ENCODE data around the gene SNX13. TPM values are rescaled to one million over a fixed set of nuclear protein-coding genes. Genes with fewer than 3 reads are reported as not detected.

Gene SNX13
- total RNA-seq, 2 experiments from 2014 or later: 20.7 to 24.1 TPM

DNA sequence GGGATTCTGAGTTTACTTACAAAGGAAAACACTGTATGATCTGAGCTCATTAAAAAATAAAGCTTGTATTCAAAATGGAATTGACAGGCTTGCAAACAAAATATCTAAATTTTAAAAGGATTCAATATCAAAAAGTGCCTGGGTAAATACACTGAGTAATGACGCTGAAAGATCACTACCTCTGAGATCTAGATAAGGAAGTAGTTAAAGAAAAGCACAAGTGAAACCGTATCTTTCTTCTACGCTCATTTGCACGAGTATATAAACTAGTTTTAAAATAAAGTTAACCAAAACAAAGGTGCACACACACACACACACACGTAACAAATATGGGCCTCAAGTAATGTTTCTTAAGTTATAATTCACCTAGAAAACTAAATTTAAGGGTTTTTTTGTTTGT, 93.4 kb downstream of the SNX13 start:
- DNase-seq (no peak), ATAC-seq (no peak)
- H3K36me3 Mint-ChIP-seq (ENCODE audit: low read depth): peaks cover 55% of the 10 kb centered on the region
- CTCF ChIA-PET: no interaction called here
- H3K27me3 Mint-ChIP-seq: no peaks in the 10 kb centered on the region
- intact Hi-C loops (cut with micrococcal nuclease): no loop called here
- no peaks in the 10 kb centered on the region for H3K9me3 Mint-ChIP-seq
- POLR2A ChIA-PET: no interaction called here
- no peak overlapping the region for H3K4me3 Mint-ChIP-seq
- TF ChIP-seq CTCF (IDR thresholded peaks at IDR 0.05): no peak
- peaks cover 15% of the 10 kb centered on the region for H3K4me1 Mint-ChIP-seq (ENCODE audit: low read depth)
- no peak overlapping the region for H3K27ac Mint-ChIP-seq

- CTCF ChIA-PET: no interaction called here
- DNase-seq (no peak), ATAC-seq (no peak)
- Mint-ChIP-seq H3K27me3 (no peaks in the 10 kb centered on the region), H3K4me1 (ENCODE audit: low read depth) (peaks cover 15% of the 10 kb centered on the region), H3K9me3 (peaks cover 3% of the 10 kb centered on the region), H3K4me3 (no peak overlapping the region), H3K36me3 (ENCODE audit: low read depth) (peaks cover 49% of the 10 kb centered on the region), H3K27ac (no peak overlapping the region)
- POLR2A ChIA-PET: no interaction called here
- intact Hi-C loops (cut with micrococcal nuclease): no loop called here
- TF ChIP-seq CTCF (IDR thresholded peaks at IDR 0.05): no peak
Measured at GRCh38 chr7:17845197-17845547, 95.1 kb downstream of the SNX13 start.

GRCh38 chr7:17844514-17845196, 95.6 kb downstream of the SNX13 start:
- no peak for TF ChIP-seq CTCF (IDR thresholded peaks at IDR 0.05)
- H3K4me1 Mint-ChIP-seq (ENCODE audit: low read depth): peaks cover 15% of the 10 kb centered on the region
- no peak overlapping the region for H3K27ac Mint-ChIP-seq
- CTCF ChIA-PET: no interaction called here
- intact Hi-C loops (cut with micrococcal nuclease): no loop called here
- peaks cover 3% of the 10 kb centered on the region for H3K9me3 Mint-ChIP-seq
- POLR2A ChIA-PET: no interaction called here
- ATAC-seq (no peak), DNase-seq (no peak)
- peaks cover 48% of the 10 kb centered on the region for H3K36me3 Mint-ChIP-seq (ENCODE audit: low read depth)
- H3K27me3 Mint-ChIP-seq: no peaks in the 10 kb centered on the region
- H3K4me3 Mint-ChIP-seq: no peak overlapping the region

DNA sequence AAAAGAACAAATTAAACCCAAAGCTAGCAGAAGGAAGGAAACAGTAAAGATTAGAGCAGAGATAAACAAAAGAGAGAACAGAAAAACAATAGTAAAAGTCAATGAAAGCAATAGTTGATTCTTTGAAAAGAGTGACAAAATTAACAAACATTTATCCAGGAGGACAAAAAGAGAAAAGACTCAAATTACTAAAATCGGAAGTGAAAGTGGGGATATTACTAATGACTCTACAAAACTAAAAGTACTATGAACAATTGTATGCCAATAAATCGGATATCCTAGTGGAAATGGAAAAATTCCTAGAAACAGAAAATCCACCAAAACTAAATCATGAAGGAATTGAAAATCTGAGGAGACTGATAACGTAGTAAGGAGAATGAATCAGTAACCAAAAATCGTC, 96.3 kb downstream of the SNX13 start:
- Mint-ChIP-seq H3K9me3 (peaks cover 3% of the 10 kb centered on the region), H3K27me3 (no peaks in the 10 kb centered on the region), H3K36me3 (ENCODE audit: low read depth) (peaks cover 45% of the 10 kb centered on the region), H3K4me1 (ENCODE audit: low read depth) (peaks cover 15% of the 10 kb centered on the region), H3K27ac (no peak overlapping the region), H3K4me3 (no peak overlapping the region)
- TF ChIP-seq CTCF (IDR thresholded peaks at IDR 0.05): no peak
- intact Hi-C loops (cut with micrococcal nuclease): no loop called here
- DNase-seq (no peak), ATAC-seq (no peak)
- ChIA-PET POLR2A (no interaction called here), CTCF (no interaction called here)

GRCh38 chr7:17843041-17843440, 97.3 kb downstream of the SNX13 start:
- Mint-ChIP-seq H3K4me3 (no peak overlapping the region), H3K4me1 (ENCODE audit: low read depth) (peaks cover 15% of the 10 kb centered on the region), H3K27me3 (no peaks in the 10 kb centered on the region), H3K36me3 (ENCODE audit: low read depth) (peaks cover 44% of the 10 kb centered on the region), H3K27ac (no peak overlapping the region), H3K9me3 (peaks cover 3% of the 10 kb centered on the region)
- DNase-seq (no peak), ATAC-seq (no peak)
- ChIA-PET POLR2A (no interaction called here), CTCF (no interaction called here)
- no peak for TF ChIP-seq CTCF (IDR thresholded peaks at IDR 0.05)
- intact Hi-C loops (cut with micrococcal nuclease): no loop called here

Measured in activated CD8-positive, alpha-beta T cell treated with anti-CD3 and anti-CD28 coated beads for 36 hours (primary cell).